IMR-90 (cell line): ENCODE data around the gene CALY. TPM values are rescaled to one million over a fixed set of nuclear protein-coding genes. Genes with fewer than 3 reads are reported as not detected.

ENCODE experiments used
- ATAC-seq: fragments of 200-7000 bp; cut with Tn5 transposase; 2 replicates; pipeline ENCODE4 v1.9.1; 2020; ENCODE audit warnings: low read depth, mild to moderate bottlenecking, moderate library complexity
- BruUV-seq: library from RNA; stranded (reverse); fragments of 400-500 nt; replicated peaks from 2 replicates; lab custom pipeline; 2021; lab: Mats Ljungman, UMichigan
- CTCF ChIA-PET: fragments of 300-600 bp; formaldehyde crosslinking; extraction: SDS; loops from one replicate; lab custom pipeline; 2021; ENCODE audit warnings: antibody characterized with exemption; lab: Yijun Ruan, JAX
- POLR2A ChIA-PET: fragments of 300-600 bp; sonication (Branson Sonifier 250); formaldehyde crosslinking; loops from one replicate; lab custom pipeline; 2022; ENCODE audit warnings: antibody characterized with exemption; ENCODE audit not compliant: unreplicated experiment; lab: Charles Lee
- DNase-seq: peaks from one replicate; pipeline ENCODE4 v3.0.0; 2013
- H2AFZ ChIP-seq: replicated peaks from 2 replicates; pipeline ENCODE3; 2013; ENCODE audit warnings: low read length, mild to moderate bottlenecking; ENCODE audit not compliant: poor library complexity
- H2AK5ac ChIP-seq: 2 replicates; pipeline ENCODE4 v1.6.1; 2013; ENCODE audit warnings: low read depth, low read length, inconsistent platforms
- H2AK9ac ChIP-seq: replicated peaks from 2 replicates; pipeline ENCODE3; 2013; ENCODE audit warnings: mild to moderate bottlenecking, low read depth, low read length, moderate library complexity; ENCODE audit not compliant: poor library complexity
- H2BK120ac ChIP-seq: 2 replicates; pipeline ENCODE4 v1.6.1; 2013; ENCODE audit warnings: low read depth, low read length, inconsistent platforms
- H2BK15ac ChIP-seq: 3 replicates; pipeline ENCODE4 v1.6.1; 2013; ENCODE audit warnings: low read depth, low read length, inconsistent platforms
- H2BK20ac ChIP-seq: 2 replicates; pipeline ENCODE4 v1.6.1; 2013; ENCODE audit warnings: low read depth, mild to moderate bottlenecking, inconsistent platforms, low read length, moderate library complexity
- H2BK5ac ChIP-seq: 2 replicates; pipeline ENCODE4 v1.6.1; 2013; ENCODE audit warnings: mild to moderate bottlenecking, low read depth, low read length, inconsistent platforms; ENCODE audit not compliant: poor library complexity, severe bottlenecking
- H3K14ac ChIP-seq: replicated peaks from 2 replicates; pipeline ENCODE4 v1.6.1; 2013; ENCODE audit warnings: low read depth, low read length, inconsistent platforms
- H3K18ac ChIP-seq: 2 replicates; pipeline ENCODE4 v1.6.1; 2013; ENCODE audit warnings: low read depth, low read length, control low read depth
- H3K23ac ChIP-seq: 2 replicates; pipeline ENCODE4 v1.6.1; 2013; ENCODE audit warnings: low read depth, low read length, inconsistent platforms
- H3K27ac ChIP-seq: 2 replicates; pipeline ENCODE4 v1.5.1; 2013; ENCODE audit warnings: mild to moderate bottlenecking, control low read depth, low read length; ENCODE audit not compliant: insufficient read depth
- H3K27me3 ChIP-seq: 2 replicates; pipeline ENCODE4 v1.6.1; 2013; ENCODE audit warnings: low read length; ENCODE audit not compliant: control insufficient read depth, insufficient read depth
- H3K36me3 ChIP-seq: 2 replicates; pipeline ENCODE4 v1.6.1; 2013; ENCODE audit warnings: low read length, mixed read lengths; ENCODE audit not compliant: control insufficient read depth, insufficient read depth
- H3K4ac ChIP-seq: 2 replicates; pipeline ENCODE4 v1.6.1; 2013; ENCODE audit warnings: low read depth, low read length, inconsistent platforms
- H3K4me1 ChIP-seq: 2 replicates; pipeline ENCODE4 v1.6.1; 2013; ENCODE audit warnings: low read length, mixed read lengths; ENCODE audit not compliant: control insufficient read depth, insufficient read depth
- H3K4me2 ChIP-seq: 2 replicates; pipeline ENCODE4 v1.6.1; 2013; ENCODE audit warnings: low read depth, mild to moderate bottlenecking, control low read depth, low read length, moderate library complexity
- H3K4me3 ChIP-seq: 2 replicates; pipeline ENCODE4 v1.5.1; 2013; ENCODE audit warnings: low read depth, mild to moderate bottlenecking, control low read depth, low read length, moderate library complexity; ENCODE audit not compliant: insufficient read depth
- H3K56ac ChIP-seq: 2 replicates; pipeline ENCODE4 v1.6.1; 2013; ENCODE audit warnings: low read length, inconsistent platforms; ENCODE audit not compliant: insufficient read depth; ENCODE audit errors: extremely low read depth
- H3K79me1 ChIP-seq, 2 experiments: 2 replicates each; pipeline ENCODE4 v1.6.1; 2013; ENCODE audit warnings: low read length in 2 of 2, inconsistent platforms in 1 of 2, low read depth in 1 of 2
- H3K9ac ChIP-seq: 2 replicates; pipeline ENCODE4 v1.6.1; 2013; ENCODE audit warnings: low read depth, low read length, control low read depth
- H3K9me1 ChIP-seq: 2 replicates; pipeline ENCODE4 v1.6.1; 2013; ENCODE audit warnings: low read length, inconsistent platforms; ENCODE audit not compliant: insufficient read depth
- H3K9me3 ChIP-seq: 2 replicates; pipeline ENCODE4 v1.6.1; 2013; ENCODE audit warnings: low read length; ENCODE audit not compliant: control insufficient read depth, insufficient read depth
- H4K20me1 ChIP-seq: 2 replicates; pipeline ENCODE4 v1.6.1; 2013; ENCODE audit warnings: low read length, inconsistent platforms; ENCODE audit not compliant: insufficient read depth
- H4K5ac ChIP-seq: 2 replicates; pipeline ENCODE4 v1.6.1; 2013; ENCODE audit warnings: mild to moderate bottlenecking, low read depth, low read length, control low read depth
- H4K8ac ChIP-seq, 2 experiments: 2 replicates each; pipeline ENCODE4 v1.6.1; 2013; ENCODE audit warnings: low read depth in 2 of 2, low read length in 2 of 2, control low read depth in 1 of 2, inconsistent platforms in 1 of 2
- H4K91ac ChIP-seq: 2 replicates; pipeline ENCODE4 v1.6.1; 2013; ENCODE audit warnings: low read depth, low read length, inconsistent platforms; ENCODE audit not compliant: insufficient read depth
- BHLHE40 ChIP-seq: fragments of 150-350 bp; IDR thresholded peaks from 2 replicates; pipeline ENCODE4 v1.6.1; 2016; ENCODE audit warnings: mild to moderate bottlenecking, low read depth, low read length
- CEBPB ChIP-seq: IDR thresholded peaks from 2 replicates; pipeline ENCODE4 v1.6.1; 2012; ENCODE audit warnings: low read depth, low read length, improper control_type of control experiment
- CTCF ChIP-seq: conservative IDR thresholded peaks from 2 replicates; pipeline ENCODE4 v1.5.1; 2012; ENCODE audit warnings: mild to moderate bottlenecking, low read depth, low read length, improper control_type of control experiment
- ELK1 ChIP-seq: fragments of 150-350 bp; IDR thresholded peaks from 2 replicates; pipeline ENCODE4 v1.6.1; 2016; ENCODE audit warnings: low read depth, mild to moderate bottlenecking, low read length, moderate library complexity, borderline replicate concordance
- MAFK ChIP-seq: IDR thresholded peaks from 2 replicates; pipeline ENCODE4 v1.6.1; 2012; ENCODE audit warnings: low read depth, low read length, improper control_type of control experiment
- RFX5 ChIP-seq: IDR thresholded peaks from 2 replicates; pipeline ENCODE4 v1.8.0; 2012; ENCODE audit warnings: low read depth, mild to moderate bottlenecking, low read length, moderate library complexity
- WGBS, 2 experiments: methylation state at CpG; one replicate each; pipeline versions ENCODE4 v1.1.5 to v1.1.7; 2013; ENCODE audit warnings: missing lambda C conversion rate in 2 of 2; ENCODE audit not compliant: insufficient read length in 1 of 2; ENCODE audit errors: extremely low coverage in 2 of 2; 5-methylcytosine and 5-hydroxymethylcytosine counted together
- dilution Hi-C: fragments of 300-500 bp; cut with HindIII; formaldehyde crosslinking; loops from one replicate; pipeline ENCODE4 v1.14.3; 2018; ENCODE audit warnings: low sequenced_read_pairs; ENCODE audit not compliant: unreplicated experiment
- in situ Hi-C: fragments of 300-500 bp; cut with MboI; formaldehyde crosslinking; loops from 3 replicates; pipeline ENCODE4 v1.14.3; 2019; ENCODE audit warnings: low sequenced_read_pairs, inconsistent platforms, mixed read lengths
- intact Hi-C: fragments of 100-400 bp; cut with micrococcal nuclease; formaldehyde crosslinking; loops from 2 replicates; pipeline ENCODE4 v1.10.0; 2022
- polyA plus RNA-seq, 3 experiments: library from polyadenylated mRNA; depleted of rRNA; stranded (reverse); fragments of >200 nt; gene quantifications; 2 replicates each; pipeline ENCODE4 v1.2.3, GENCODE V29; 2012; ENCODE audit warnings: low replicate concordance in 1 of 3
- total RNA-seq: library from RNA; depleted of rRNA; stranded (reverse); fragments of >200 nt; gene quantifications from 2 replicates; pipeline ENCODE4 v1.2.3, GENCODE V29; 2012

CALY gene
- total and polyA plus RNA-seq, 2 of the 4 experiments (the other 2 are of a cell fraction), result 0.34 TPM; not detected in 1

- DNase-seq, result no peak
- H3K23ac ChIP-seq, result no peak overlapping the region
- WGBS, 2 experiments, result 80% methylated on average over 1 of the region's 8 CpGs; no CpG with 5 or more reads in 1 of the 2 experiments
- no TSS peak for BruUV-seq
- peaks cover 14% of the 10 kb centered on the region; the same call in 1 of the 2 replicates for H3K36me3 ChIP-seq
- no peak overlapping the region for H3K14ac ChIP-seq
- H2BK120ac ChIP-seq, result no peak overlapping the region
- no peak overlapping the region for H4K91ac ChIP-seq
- no peak for TF ChIP-seq CTCF
- no peak for TF ChIP-seq RFX5
- no peak for TF ChIP-seq BHLHE40
- no peak for TF ChIP-seq ELK1
- TF ChIP-seq CEBPB, result no peak
- TF ChIP-seq MAFK, result 0 out of 2 replicates have a peak, but pooled peaks have one; percentile 21
- no peak overlapping the region for H2BK20ac ChIP-seq
- no peak overlapping the region for H2AK5ac ChIP-seq
- ATAC-seq, result no peak
- H4K8ac ChIP-seq, result no peak overlapping the region
- H3K18ac ChIP-seq, result no peak overlapping the region
- H3K27ac ChIP-seq, result no peak overlapping the region
- peaks cover 24% of the 10 kb centered on the region for H4K20me1 ChIP-seq
- H3K56ac ChIP-seq, result no peak overlapping the region
- POLR2A ChIA-PET, result no interaction called here
- H3K4me3 ChIP-seq, result no peak overlapping the region
- H2AK9ac ChIP-seq, result no peak overlapping the region
- in situ Hi-C loops (no loop called here), dilution Hi-C loops (no loop called here), intact Hi-C loops (no loop called here)
- peaks cover 7 to 32% of the 10 kb centered on the region in 2 experiments for H3K79me1 ChIP-seq
- no peak overlapping the region for H3K4ac ChIP-seq
- H2BK5ac ChIP-seq, result no peak overlapping the region
- peaks cover 11% of the 10 kb centered on the region; the same call in 1 of the 2 replicates for H3K9me1 ChIP-seq
- H2BK15ac ChIP-seq, result no peak overlapping the region
- H3K27me3 ChIP-seq, result no peaks in the 10 kb centered on the region
- no peaks in the 10 kb centered on the region for H3K9me3 ChIP-seq
- H3K9ac ChIP-seq, result no peak overlapping the region
- H3K4me1 ChIP-seq, result peaks cover 8% of the 10 kb centered on the region
- H2AFZ ChIP-seq, result no peak overlapping the region
- CTCF ChIA-PET, result no interaction called here
- H4K5ac ChIP-seq, result no peak overlapping the region
- no peak overlapping the region for H3K4me2 ChIP-seq
Observed at GRCh38 chr10:133310789-133311188, 25.9 kb downstream of the CALY start.
